Esophagus squamous epithelium (tissue), 5 donors: ENCODE measurements around the gene DSCAML1. TPM values are rescaled to one million over a fixed set of nuclear protein-coding genes. Genes with fewer than 3 reads are reported as not detected.

Experiments used
- DNase-seq: peaks from one replicate; lab custom pipeline; 2025; lab: John Stamatoyannopoulos, UW
- H3K27ac ChIP-seq, 4 donors: fragments of 200-600 bp; sonication (generic); one replicate each; pipeline ENCODE4 v1.5.1; 2016 to 2019; ENCODE audit warnings: mild to moderate bottlenecking in 1 of 4
- H3K27me3 ChIP-seq, 4 donors: fragments of 200-600 bp; sonication (generic); 1 replicate in 3 of 4; 2 replicates in 1 of 4; pipeline versions ENCODE4 v1.5.1 to v1.6.0; 2017 to 2021; ENCODE audit warnings: antibody characterized with exemption in 1 of 4
- H3K36me3 ChIP-seq, 3 donors: fragments of 200-600 bp; sonication (generic); one replicate each; pipeline ENCODE4 v1.5.1; 2016 to 2019
- H3K4me1 ChIP-seq, 3 donors: fragments of 200-600 bp; sonication (generic); one replicate each; pipeline ENCODE4 v1.5.1; 2017 to 2019
- H3K4me3 ChIP-seq, 4 donors: fragments of 200-600 bp; sonication (generic); 1 replicate in 3 of 4; 2 replicates in 1 of 4; pipeline ENCODE4 v1.5.1; 2016 to 2019; ENCODE audit warnings: mild to moderate bottlenecking in 2 of 4, moderate library complexity in 1 of 4
- H3K9me3 ChIP-seq, 3 donors: fragments of 200-600 bp; sonication (generic); one replicate each; pipeline ENCODE4 v1.5.1; 2016 to 2019
- POLR2A ChIP-seq, 4 donors: fragments of 450-650 bp; IDR thresholded peaks; one replicate each; pipeline ENCODE4 v1.6.1; 2017; ENCODE audit warnings: antibody characterized with exemption in 4 of 4, mild to moderate bottlenecking in 4 of 4, moderate library complexity in 3 of 4
- WGBS, 2 donors: methylation state at CpG; one replicate each; pipeline ENCODE4 v1.1.5; 2018; 5-methylcytosine and 5-hydroxymethylcytosine counted together
- intact Hi-C: fragments of 100-400 bp; cut with DNase I; formaldehyde crosslinking; loops from one replicate; pipeline ENCODE4 v1.15.0; 2022
- total RNA-seq, 4 donors: library from RNA; depleted of rRNA; stranded (reverse); fragments of >200 nt; gene quantifications; one replicate each; pipeline ENCODE4 v1.1.0, GENCODE V29; 2016
- TF ChIP-seq, protein P1 (sequence below), 6 experiments: fragments of 450-650 bp in 4 of 6; fragments of 200-600 bp in 2 of 6; sonication (generic) in 2 of 6; IDR thresholded peaks; one replicate each; pipeline ENCODE4 v1.5.1; 2016 to 2019; ENCODE audit warnings: antibody characterized with exemption in 6 of 6, mild to moderate bottlenecking in 4 of 6, moderate library complexity in 4 of 6
- donor health status: DM: yes; HTN: yes; CAD: no.

Gene DSCAML1
- total RNA-seq, 4 donors from 2014 or later: 0.04 to 0.19 TPM; not detected in 2

DNA sequence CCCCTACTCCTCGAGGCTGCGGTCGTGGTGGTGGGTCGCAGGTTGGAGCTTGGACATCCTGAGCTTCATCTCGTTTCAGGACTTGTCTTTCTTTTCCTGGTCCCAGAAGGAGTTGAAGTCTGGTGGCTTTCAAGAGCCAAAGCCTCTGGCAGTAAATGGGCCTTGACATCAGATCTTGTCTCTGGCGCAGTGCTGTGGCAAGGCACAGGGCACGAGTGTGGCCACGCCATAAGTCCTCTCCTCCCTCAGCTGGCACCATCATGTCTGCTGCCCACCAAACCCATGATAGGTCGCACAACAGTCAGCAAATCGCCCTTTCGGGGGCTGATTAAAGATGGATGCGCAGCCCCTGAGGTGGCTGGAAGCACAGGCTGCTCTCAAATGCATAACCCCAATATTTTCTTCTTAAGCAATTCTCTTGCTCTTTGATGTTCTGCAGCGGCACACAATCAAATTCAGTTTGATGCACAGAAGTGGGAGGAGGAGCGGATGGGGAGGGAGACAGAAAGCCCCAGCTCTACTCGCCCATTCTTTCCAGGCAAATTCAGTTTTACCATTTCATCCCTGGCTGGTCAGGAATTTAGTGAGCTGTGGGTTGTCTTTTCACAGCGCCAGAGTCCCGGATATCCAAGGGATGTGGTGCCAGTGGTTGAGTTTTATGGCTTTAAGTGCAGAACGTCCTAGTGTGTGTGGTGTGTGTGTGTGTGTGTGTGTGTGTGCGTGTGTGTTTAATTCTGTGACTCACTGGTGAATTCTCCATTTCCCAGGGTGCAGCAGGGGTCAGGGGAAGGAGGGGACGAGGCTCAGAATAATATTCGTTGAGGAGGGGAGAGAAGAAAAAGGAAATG is 162.0 kb downstream of the DSCAML1 start:
- peaks cover 0 to 21% (median 0%) of the 10 kb centered on the region in 4 donors for H3K27me3 ChIP-seq
- no peak for DNase-seq
- no peak overlapping the region for H3K27ac ChIP-seq
- TF ChIP-seq, protein P1, sequence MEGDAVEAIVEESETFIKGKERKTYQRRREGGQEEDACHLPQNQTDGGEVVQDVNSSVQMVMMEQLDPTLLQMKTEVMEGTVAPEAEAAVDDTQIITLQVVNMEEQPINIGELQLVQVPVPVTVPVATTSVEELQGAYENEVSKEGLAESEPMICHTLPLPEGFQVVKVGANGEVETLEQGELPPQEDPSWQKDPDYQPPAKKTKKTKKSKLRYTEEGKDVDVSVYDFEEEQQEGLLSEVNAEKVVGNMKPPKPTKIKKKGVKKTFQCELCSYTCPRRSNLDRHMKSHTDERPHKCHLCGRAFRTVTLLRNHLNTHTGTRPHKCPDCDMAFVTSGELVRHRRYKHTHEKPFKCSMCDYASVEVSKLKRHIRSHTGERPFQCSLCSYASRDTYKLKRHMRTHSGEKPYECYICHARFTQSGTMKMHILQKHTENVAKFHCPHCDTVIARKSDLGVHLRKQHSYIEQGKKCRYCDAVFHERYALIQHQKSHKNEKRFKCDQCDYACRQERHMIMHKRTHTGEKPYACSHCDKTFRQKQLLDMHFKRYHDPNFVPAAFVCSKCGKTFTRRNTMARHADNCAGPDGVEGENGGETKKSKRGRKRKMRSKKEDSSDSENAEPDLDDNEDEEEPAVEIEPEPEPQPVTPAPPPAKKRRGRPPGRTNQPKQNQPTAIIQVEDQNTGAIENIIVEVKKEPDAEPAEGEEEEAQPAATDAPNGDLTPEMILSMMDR (IDR thresholded peaks at IDR 0.05): no peak
- TF ChIP-seq POLR2A (IDR thresholded peaks at IDR 0.05): no peak
- H3K9me3 ChIP-seq: no peaks in the 10 kb centered on the region
- intact Hi-C loops: no loop called here
- 61 to 63% methylated on average over 17 to 21 of the region's 21 CpGs for WGBS, 2 donors
- no peaks in the 10 kb centered on the region for H3K4me1 ChIP-seq
- H3K36me3 ChIP-seq: no peaks in the 10 kb centered on the region
- no peak overlapping the region for H3K4me3 ChIP-seq

DNA sequence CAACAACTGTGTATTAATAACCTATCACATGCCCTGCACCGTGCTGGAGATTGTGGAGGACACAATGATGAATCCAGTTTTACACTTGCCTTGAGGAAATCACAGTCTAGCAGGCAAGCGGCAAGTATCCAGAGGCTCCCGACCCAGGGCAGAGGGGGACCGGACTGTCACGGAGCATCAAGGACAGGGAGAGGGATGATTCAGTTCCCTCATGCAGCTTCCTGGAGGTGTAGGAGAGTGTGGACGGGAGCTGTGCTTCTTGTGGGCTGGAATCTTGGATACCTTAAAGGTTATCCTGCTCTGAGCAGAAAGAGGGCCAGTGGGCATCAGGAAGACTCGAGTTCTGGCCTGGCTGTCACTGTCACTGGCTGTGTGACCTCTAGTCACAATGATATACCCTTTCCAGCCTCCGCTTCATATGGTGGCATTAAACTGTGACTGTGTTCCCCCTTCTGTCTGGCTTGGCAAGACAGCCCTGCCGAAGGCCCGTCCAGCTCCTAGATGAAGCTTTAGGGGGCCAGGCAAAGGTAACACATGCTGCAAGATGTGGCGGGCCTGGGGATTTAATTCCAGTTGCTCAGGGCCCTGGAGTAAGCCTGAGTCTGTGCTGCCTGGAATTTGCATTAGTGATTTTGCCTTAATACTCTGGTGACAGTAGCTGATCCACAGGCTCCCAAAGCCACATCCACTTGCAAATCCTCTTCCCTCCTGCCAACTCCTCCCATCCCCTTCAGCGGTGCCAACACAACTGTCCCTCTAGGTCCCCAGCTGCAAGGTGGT is 162.8 kb downstream of the DSCAML1 start:
- TF ChIP-seq, protein P1 (IDR thresholded peaks at IDR 0.05): no peak
- no peak for TF ChIP-seq POLR2A (IDR thresholded peaks at IDR 0.05)
- no peak for DNase-seq
- H3K27me3 ChIP-seq: peaks cover 0 to 13% (median 0%) of the 10 kb centered on the region in 4 donors
- H3K9me3 ChIP-seq: no peaks in the 10 kb centered on the region
- intact Hi-C loops: no loop called here
- no peak overlapping the region for H3K4me3 ChIP-seq
- WGBS, 2 donors: 84 to 87% methylated on average over 10 to 11 of the region's 12 CpGs
- no peak overlapping the region for H3K27ac ChIP-seq
- no peaks in the 10 kb centered on the region for H3K4me1 ChIP-seq
- H3K36me3 ChIP-seq: no peaks in the 10 kb centered on the region

DNA sequence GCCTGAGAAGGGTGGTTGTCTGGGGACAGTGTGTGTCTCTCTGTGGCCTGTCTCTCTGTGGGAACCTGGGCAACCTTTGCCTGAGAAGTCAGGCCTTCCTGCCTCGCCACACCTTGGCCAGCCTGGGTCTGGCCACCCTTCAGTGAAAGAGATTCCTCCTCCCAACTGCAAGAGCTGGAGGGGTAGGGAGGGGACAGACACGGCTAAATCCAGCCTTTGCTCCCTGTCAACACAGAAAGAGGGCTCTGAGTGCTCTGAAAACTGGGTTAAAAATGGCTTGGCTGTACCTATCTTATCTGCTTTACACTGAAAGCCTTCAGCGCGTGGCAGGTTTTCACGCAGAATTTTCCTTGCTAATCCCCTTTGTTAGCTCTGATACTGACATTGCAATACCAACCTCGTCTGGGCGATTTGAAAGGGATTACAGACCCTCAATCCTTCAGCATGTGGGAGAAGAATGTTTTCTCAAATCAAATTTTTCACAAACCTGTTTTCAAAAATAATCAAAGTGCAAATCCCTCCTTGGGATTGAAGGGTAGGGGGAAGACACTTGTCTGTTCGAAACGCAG is 163.7 kb downstream of the DSCAML1 start:
- DNase-seq: no peak
- Histone ChIP-seq H3K9me3 (no peaks in the 10 kb centered on the region), H3K27me3 (peaks cover 0 to 4% (median 0%) of the 10 kb centered on the region in 4 donors), H3K27ac (no peak overlapping the region), H3K4me1 (no peaks in the 10 kb centered on the region), H3K4me3 (no peak overlapping the region), H3K36me3 (no peaks in the 10 kb centered on the region)
- WGBS, 2 donors: 62 to 72% methylated on average over 8 of the region's 9 CpGs
- intact Hi-C loops: no loop called here
- no peak for TF ChIP-seq POLR2A (IDR thresholded peaks at IDR 0.05)
- TF ChIP-seq, protein P1 (IDR thresholded peaks at IDR 0.05): no peak

DNA sequence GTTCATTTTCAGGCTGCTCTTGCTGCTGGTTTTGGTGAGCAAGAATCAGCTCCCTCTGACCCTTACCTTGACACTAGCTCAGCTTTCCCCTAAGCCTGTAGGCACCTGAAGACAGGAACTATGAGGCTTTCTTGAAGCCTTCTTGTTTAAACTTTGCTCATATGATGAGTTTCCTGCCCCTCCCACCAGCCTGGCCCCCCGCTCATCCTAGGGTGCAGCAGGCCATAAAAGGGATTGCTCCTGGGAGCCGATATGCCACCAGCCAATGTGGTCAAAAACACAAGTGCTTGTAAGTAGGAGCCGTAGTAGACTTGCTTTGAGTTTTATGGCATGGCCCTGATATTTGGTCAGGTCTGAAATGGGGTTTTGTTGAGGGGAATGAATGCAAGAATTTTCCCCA is 164.7 kb downstream of the DSCAML1 start:
- DNase-seq: no peak
- 80% methylated on average over 1 to 3 of the region's 3 CpGs for WGBS, 2 donors
- Histone ChIP-seq H3K27ac (no peak overlapping the region), H3K36me3 (no peaks in the 10 kb centered on the region), H3K27me3 (peaks cover 0 to 4% (median 0%) of the 10 kb centered on the region in 4 donors), H3K4me3 (no peak overlapping the region), H3K4me1 (no peaks in the 10 kb centered on the region), H3K9me3 (no peaks in the 10 kb centered on the region)
- TF ChIP-seq POLR2A (IDR thresholded peaks at IDR 0.05): no peak
- TF ChIP-seq, protein P1 (IDR thresholded peaks at IDR 0.05): no peak
- intact Hi-C loops: no loop called here
